B cell (primary cell): ENCODE measurements around the gene KRTAP10-8.
"Not testable (repeated sequence)": the region's sequence is repeated elsewhere in the genome, so short reads cannot be mapped to it uniquely, and the experiment has no call there.

ENCODE experiments used
- EZH2 ChIP-seq: IDR thresholded peaks from 2 replicates; pipeline ENCODE4 v1.6.1; 2012; ENCODE audit warnings: borderline replicate concordance, low read depth, mild to moderate bottlenecking, moderate library complexity, low read length; ENCODE audit not compliant: insufficient read depth, poor library complexity, severe bottlenecking
- TF ChIP-seq, protein P1 (sequence below): fragments of 200-600 bp; IDR thresholded peaks from one replicate; pipeline ENCODE4 v1.8.0; 2022; ENCODE audit warnings: antibody characterized with exemption, mild to moderate bottlenecking

DNA sequence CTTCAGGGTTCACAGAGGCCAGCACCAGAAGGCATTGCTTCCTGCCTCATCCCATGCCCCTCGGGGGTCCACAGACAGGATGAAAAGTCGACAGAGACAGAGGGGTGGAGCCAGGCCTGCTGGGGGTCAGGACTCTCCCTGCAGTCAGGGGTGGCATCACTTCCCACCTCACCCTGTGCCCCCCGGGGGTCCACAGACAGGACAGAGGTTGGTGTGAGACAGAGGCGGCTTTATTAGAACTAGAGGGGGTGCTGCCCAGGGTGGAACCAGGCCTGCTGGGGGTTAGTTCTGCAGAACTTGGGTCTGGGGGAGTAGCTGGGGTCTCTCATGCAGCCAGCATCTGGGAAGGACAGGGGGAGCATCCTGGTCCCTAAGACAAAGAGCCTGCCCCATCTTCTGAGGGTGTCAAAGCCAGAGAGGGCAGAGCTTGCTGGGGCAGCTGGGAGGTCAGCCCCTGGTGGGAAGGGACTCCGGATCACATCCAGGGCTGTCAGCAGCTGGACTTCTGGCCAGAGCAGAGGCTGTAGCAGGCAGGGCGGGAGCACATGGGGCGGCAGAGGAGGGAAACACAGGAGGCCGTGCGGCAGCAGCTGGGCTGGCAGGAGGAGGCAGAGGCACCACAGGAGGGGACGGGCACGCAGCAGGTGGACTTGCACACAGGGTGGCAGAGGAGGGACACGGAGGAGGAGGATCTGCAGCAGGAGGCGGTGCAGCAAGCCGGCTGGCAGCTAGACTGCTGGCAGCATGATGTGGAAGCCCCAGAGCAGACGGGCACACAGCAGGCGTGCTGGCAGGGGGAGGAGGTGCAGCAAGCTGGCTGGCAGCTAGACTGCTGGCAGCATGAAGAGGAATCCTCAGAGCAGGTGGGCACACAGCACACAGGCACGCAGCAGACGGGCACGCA is 20.7 kb upstream of the KRTAP10-8 start:
- TF ChIP-seq, protein P1, sequence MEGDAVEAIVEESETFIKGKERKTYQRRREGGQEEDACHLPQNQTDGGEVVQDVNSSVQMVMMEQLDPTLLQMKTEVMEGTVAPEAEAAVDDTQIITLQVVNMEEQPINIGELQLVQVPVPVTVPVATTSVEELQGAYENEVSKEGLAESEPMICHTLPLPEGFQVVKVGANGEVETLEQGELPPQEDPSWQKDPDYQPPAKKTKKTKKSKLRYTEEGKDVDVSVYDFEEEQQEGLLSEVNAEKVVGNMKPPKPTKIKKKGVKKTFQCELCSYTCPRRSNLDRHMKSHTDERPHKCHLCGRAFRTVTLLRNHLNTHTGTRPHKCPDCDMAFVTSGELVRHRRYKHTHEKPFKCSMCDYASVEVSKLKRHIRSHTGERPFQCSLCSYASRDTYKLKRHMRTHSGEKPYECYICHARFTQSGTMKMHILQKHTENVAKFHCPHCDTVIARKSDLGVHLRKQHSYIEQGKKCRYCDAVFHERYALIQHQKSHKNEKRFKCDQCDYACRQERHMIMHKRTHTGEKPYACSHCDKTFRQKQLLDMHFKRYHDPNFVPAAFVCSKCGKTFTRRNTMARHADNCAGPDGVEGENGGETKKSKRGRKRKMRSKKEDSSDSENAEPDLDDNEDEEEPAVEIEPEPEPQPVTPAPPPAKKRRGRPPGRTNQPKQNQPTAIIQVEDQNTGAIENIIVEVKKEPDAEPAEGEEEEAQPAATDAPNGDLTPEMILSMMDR: not testable (repeated sequence)
- not testable (repeated sequence) for TF ChIP-seq EZH2
